Neural progenitor cell (in vitro differentiated cells): ENCODE measurements around the gene ZFYVE9. TPM values are rescaled to one million over a fixed set of nuclear protein-coding genes. Genes with fewer than 3 reads are reported as not detected.

ENCODE experiments used
- DNase-seq: peaks from one replicate; pipeline ENCODE4 v3.0.0-alpha.2; 2016; ENCODE audit warnings: low spot score
- H2AFZ ChIP-seq: fragments of 200-600 bp; sonication (generic); replicated peaks from 2 replicates; pipeline ENCODE4 v1.6.1; 2016; ENCODE audit warnings: antibody characterized with exemption
- H3F3A ChIP-seq: fragments of 200-600 bp; sonication (generic); 2 replicates; pipeline ENCODE4 v1.6.1; 2016; ENCODE audit warnings: antibody characterized with exemption, low read depth
- H3K27ac ChIP-seq: fragments of 200-600 bp; sonication (generic); 2 replicates; pipeline ENCODE4 v1.5.1; 2016; ENCODE audit warnings: mild to moderate bottlenecking
- H3K27me3 ChIP-seq: fragments of 200-600 bp; sonication (generic); 2 replicates; pipeline ENCODE4 v1.6.1; 2016; ENCODE audit warnings: mild to moderate bottlenecking, moderate library complexity
- H3K36me3 ChIP-seq: fragments of 200-600 bp; sonication (generic); 2 replicates; pipeline ENCODE4 v1.5.1; 2016
- H3K4me1 ChIP-seq: fragments of 200-600 bp; sonication (generic); 2 replicates; pipeline ENCODE4 v1.6.1; 2016; ENCODE audit warnings: mixed run types
- H3K4me2 ChIP-seq: fragments of 200-600 bp; sonication (generic); 2 replicates; pipeline ENCODE4 v1.6.1; 2016
- H3K4me3 ChIP-seq: fragments of 200-600 bp; sonication (generic); 2 replicates; pipeline ENCODE4 v1.5.1; 2016
- H3K79me2 ChIP-seq: fragments of 200-600 bp; sonication (generic); 2 replicates; pipeline ENCODE4 v1.6.1; 2016; ENCODE audit warnings: low read depth
- H3K9ac ChIP-seq: fragments of 200-600 bp; sonication (generic); 2 replicates; pipeline ENCODE4 v1.6.1; 2016
- H3K9me3 ChIP-seq: fragments of 200-600 bp; sonication (generic); 2 replicates; pipeline ENCODE4 v1.5.1; 2016; ENCODE audit warnings: low read depth
- H4K20me1 ChIP-seq: fragments of 200-600 bp; sonication (generic); 2 replicates; pipeline ENCODE4 v1.6.1; 2016; ENCODE audit warnings: low read depth
- H3K27ac Mint-ChIP-seq: 3 replicates; pipeline ENCODE4 v1.8.0; 2021; ENCODE audit warnings: mixed read lengths
- H3K27me3 Mint-ChIP-seq: 2 replicates; pipeline ENCODE4 v1.8.0; 2022; ENCODE audit warnings: low read depth, mild to moderate bottlenecking, inconsistent platforms, moderate library complexity, mixed read lengths; ENCODE audit not compliant: insufficient read depth
- H3K36me3 Mint-ChIP-seq: 3 replicates; pipeline ENCODE4 v1.8.0; 2021; ENCODE audit warnings: mixed read lengths
- H3K4me1 Mint-ChIP-seq: 3 replicates; pipeline ENCODE4 v1.8.0; 2021; ENCODE audit warnings: mixed read lengths
- H3K4me3 Mint-ChIP-seq: 3 replicates; pipeline ENCODE4 v1.8.0; 2021; ENCODE audit warnings: mild to moderate bottlenecking, moderate library complexity, mixed read lengths
- H3K9me3 Mint-ChIP-seq: 3 replicates; pipeline ENCODE4 v1.8.0; 2020; ENCODE audit warnings: mixed read lengths
- CTCF ChIP-seq: fragments of 200-600 bp; sonication (generic); IDR thresholded peaks from 2 replicates; pipeline ENCODE4 v1.5.1; 2017; ENCODE audit warnings: antibody characterized with exemption, mild to moderate bottlenecking
- EZH2 ChIP-seq: fragments of 200-600 bp; sonication (generic); IDR thresholded peaks from 2 replicates; pipeline ENCODE4 v1.6.1; 2017; ENCODE audit warnings: antibody characterized with exemption, mild to moderate bottlenecking, moderate library complexity
- EZH2phosphoT487 ChIP-seq: fragments of 200-600 bp; sonication (generic); IDR thresholded peaks from 2 replicates; pipeline ENCODE4 v1.6.1; 2017; ENCODE audit warnings: antibody characterized with exemption
- total RNA-seq: library from RNA; depleted of rRNA; stranded (reverse); fragments of >200 nt; gene quantifications from 2 replicates; pipeline ENCODE4 v1.2.3, GENCODE V29; 2015; ENCODE audit warnings: low replicate concordance

Gene ZFYVE9
- total RNA-seq, 1 donor from 2014 or later, result 42.7 TPM

GRCh38 chr1:52253421-52253820, 111.5 kb downstream of the ZFYVE9 start:
- no peaks in the 10 kb centered on the region for H3K36me3 ChIP-seq
- no peaks in the 10 kb centered on the region for H4K20me1 ChIP-seq
- TF ChIP-seq EZH2 (no peak), CTCF (no peak), EZH2phosphoT487 (no peak)
- Mint-ChIP-seq H3K27ac (no peak overlapping the region), H3K27me3 (no peaks in the 10 kb centered on the region), H3K4me3 (no peak overlapping the region), H3K36me3 (peaks cover 15% of the 10 kb centered on the region), H3K9me3 (peaks cover 6% of the 10 kb centered on the region), H3K4me1 (no peaks in the 10 kb centered on the region)
- H3K9ac ChIP-seq, result no peak overlapping the region
- no peak overlapping the region for H3K27ac ChIP-seq
- no peaks in the 10 kb centered on the region for H3K4me1 ChIP-seq
- DNase-seq, result no peak
- peaks cover 30% of the 10 kb centered on the region for H3K79me2 ChIP-seq
- H3K4me3 ChIP-seq, result no peak overlapping the region
- H3K27me3 ChIP-seq, result no peaks in the 10 kb centered on the region
- no peaks in the 10 kb centered on the region for H3F3A ChIP-seq
- no peak overlapping the region for H2AFZ ChIP-seq
- H3K9me3 ChIP-seq, result no peaks in the 10 kb centered on the region
- H3K4me2 ChIP-seq, result no peak overlapping the region

GRCh38 chr1:52259886-52260285, 118.0 kb downstream of the ZFYVE9 start:
- no peak for TF ChIP-seq EZH2phosphoT487
- no peak for TF ChIP-seq CTCF
- no peak for TF ChIP-seq EZH2
- H3K4me1 ChIP-seq, result no peaks in the 10 kb centered on the region
- H3K4me3 Mint-ChIP-seq, result no peak overlapping the region
- H3K4me2 ChIP-seq, result no peak overlapping the region
- H3K27me3 ChIP-seq, result no peaks in the 10 kb centered on the region
- no peaks in the 10 kb centered on the region for H3K36me3 Mint-ChIP-seq
- no peaks in the 10 kb centered on the region for H3K36me3 ChIP-seq
- no peak for DNase-seq
- H3K27ac Mint-ChIP-seq, result no peak overlapping the region
- no peak overlapping the region for H2AFZ ChIP-seq
- no peak overlapping the region for H3K4me3 ChIP-seq
- no peaks in the 10 kb centered on the region for H3F3A ChIP-seq
- H3K27me3 Mint-ChIP-seq, result no peaks in the 10 kb centered on the region
- H3K4me1 Mint-ChIP-seq, result no peaks in the 10 kb centered on the region
- no peaks in the 10 kb centered on the region for H3K9me3 Mint-ChIP-seq
- no peaks in the 10 kb centered on the region for H3K9me3 ChIP-seq
- H3K27ac ChIP-seq, result no peak overlapping the region
- H3K79me2 ChIP-seq, result no peaks in the 10 kb centered on the region
- H3K9ac ChIP-seq, result no peak overlapping the region
- no peaks in the 10 kb centered on the region for H4K20me1 ChIP-seq

- no peak for DNase-seq
- Histone ChIP-seq H3K27me3 (no peaks in the 10 kb centered on the region), H3K36me3 (no peaks in the 10 kb centered on the region), H3F3A (peaks cover 5% of the 10 kb centered on the region), H3K9me3 (no peaks in the 10 kb centered on the region), H3K4me1 (peaks cover 7% of the 10 kb centered on the region), H3K9ac (no peak overlapping the region), H3K27ac (no peak overlapping the region), H3K4me3 (no peak overlapping the region), H4K20me1 (no peaks in the 10 kb centered on the region), H2AFZ (no peak overlapping the region), H3K79me2 (no peaks in the 10 kb centered on the region), H3K4me2 (no peak overlapping the region)
- TF ChIP-seq CTCF, result no peak
- TF ChIP-seq EZH2, result no peak
- no peak for TF ChIP-seq EZH2phosphoT487
- H3K36me3 Mint-ChIP-seq, result no peaks in the 10 kb centered on the region
- no peak overlapping the region for H3K4me3 Mint-ChIP-seq
- H3K9me3 Mint-ChIP-seq, result no peaks in the 10 kb centered on the region
- peaks cover 1% of the 10 kb centered on the region for H3K4me1 Mint-ChIP-seq
- no peaks in the 10 kb centered on the region for H3K27me3 Mint-ChIP-seq
- no peak overlapping the region for H3K27ac Mint-ChIP-seq
These were observed 121.4 kb downstream of the ZFYVE9 start for GRCh38 chr1:52263153-52263910.
